K562 (cell line): ENCODE results near the gene TFAP2E. TPM values are rescaled to one million over a fixed set of nuclear protein-coding genes. Genes with fewer than 3 reads are reported as not detected.

ENCODE experiments used
- CBFA2T2 ChIP-seq: fragments of 450-650 bp; conservative IDR thresholded peaks from 2 replicates; pipeline ENCODE4 v1.6.1; 2017; ENCODE audit warnings: mild to moderate bottlenecking
- polyA plus RNA-seq, 8 experiments: library from polyadenylated mRNA; depleted of rRNA in 4 of 8; stranded (reverse) in 5 of 8; unstranded in 3 of 8; fragments of >200 nt; fragmentation: Nextera tagmentation in 2 of 8; fragmentation: Illumina TruSeq in 1 of 8; extraction: Ambion mirVana in 2 of 8; extraction: Trizol in 1 of 8; gene quantifications; 2 replicates each; pipeline versions ENCODE4 v1.2.1 to v1.2.3, GENCODE V29; 2011 to 2014; ENCODE audit warnings: inconsistent platforms in 1 of 8, missing spikeins in 1 of 8
- total RNA-seq, 7 experiments: library from RNA; depleted of rRNA in 6 of 7; stranded (reverse); fragments of >200 nt in 6 of 7; fragmentation: Illumina TruSeq in 2 of 7; extraction: Trizol in 2 of 7; gene quantifications; 2 replicates each; pipeline versions ENCODE4 v1.2.1 to v1.2.3, GENCODE V29; 2011 to 2021; ENCODE audit warnings: low replicate concordance in 1 of 7
- TF ChIP-seq, protein P1 (sequence below), 2 experiments: fragments of 450-650 bp; formaldehyde crosslinking in 1 of 2; IDR thresholded peaks; 2 replicates each; pipeline versions ENCODE4 v1.4.0 to v1.6.1; 2014 to 2020; ENCODE audit warnings: mild to moderate bottlenecking in 2 of 2, borderline replicate concordance in 1 of 2, low read depth in 1 of 2

TFAP2E gene
- total and polyA plus RNA-seq, 9 of the 15 experiments (the other 6 are each of a cell fraction or from before 2014, with no cell fraction given): 0.03 to 0.11 (median 0.07) TPM; not detected in 4

- TF ChIP-seq, protein P1, sequence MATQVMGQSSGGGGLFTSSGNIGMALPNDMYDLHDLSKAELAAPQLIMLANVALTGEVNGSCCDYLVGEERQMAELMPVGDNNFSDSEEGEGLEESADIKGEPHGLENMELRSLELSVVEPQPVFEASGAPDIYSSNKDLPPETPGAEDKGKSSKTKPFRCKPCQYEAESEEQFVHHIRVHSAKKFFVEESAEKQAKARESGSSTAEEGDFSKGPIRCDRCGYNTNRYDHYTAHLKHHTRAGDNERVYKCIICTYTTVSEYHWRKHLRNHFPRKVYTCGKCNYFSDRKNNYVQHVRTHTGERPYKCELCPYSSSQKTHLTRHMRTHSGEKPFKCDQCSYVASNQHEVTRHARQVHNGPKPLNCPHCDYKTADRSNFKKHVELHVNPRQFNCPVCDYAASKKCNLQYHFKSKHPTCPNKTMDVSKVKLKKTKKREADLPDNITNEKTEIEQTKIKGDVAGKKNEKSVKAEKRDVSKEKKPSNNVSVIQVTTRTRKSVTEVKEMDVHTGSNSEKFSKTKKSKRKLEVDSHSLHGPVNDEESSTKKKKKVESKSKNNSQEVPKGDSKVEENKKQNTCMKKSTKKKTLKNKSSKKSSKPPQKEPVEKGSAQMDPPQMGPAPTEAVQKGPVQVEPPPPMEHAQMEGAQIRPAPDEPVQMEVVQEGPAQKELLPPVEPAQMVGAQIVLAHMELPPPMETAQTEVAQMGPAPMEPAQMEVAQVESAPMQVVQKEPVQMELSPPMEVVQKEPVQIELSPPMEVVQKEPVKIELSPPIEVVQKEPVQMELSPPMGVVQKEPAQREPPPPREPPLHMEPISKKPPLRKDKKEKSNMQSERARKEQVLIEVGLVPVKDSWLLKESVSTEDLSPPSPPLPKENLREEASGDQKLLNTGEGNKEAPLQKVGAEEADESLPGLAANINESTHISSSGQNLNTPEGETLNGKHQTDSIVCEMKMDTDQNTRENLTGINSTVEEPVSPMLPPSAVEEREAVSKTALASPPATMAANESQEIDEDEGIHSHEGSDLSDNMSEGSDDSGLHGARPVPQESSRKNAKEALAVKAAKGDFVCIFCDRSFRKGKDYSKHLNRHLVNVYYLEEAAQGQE (IDR thresholded peaks at IDR 0.05; ENCODE audit: borderline replicate concordance): peak; percentile 92
- TF ChIP-seq, protein P1 (CRISPR knock-in tag; IDR thresholded peaks at IDR 0.05; ENCODE audit: low read depth): no peak
- TF ChIP-seq CBFA2T2: no peak
Observed at GRCh38 chr1:35568975-35569395, 4.1 kb upstream of the TFAP2E start (continued).
